Ishikawa (cell line): ENCODE data around the gene SLC24A3.

Experiments
- CEBPB ChIP-seq: IDR thresholded peaks from 2 replicates; pipeline ENCODE4 v1.6.1; 2012
- CREB1 ChIP-seq: IDR thresholded peaks from 2 replicates; pipeline ENCODE4 v1.6.1; 2012; ENCODE audit warnings: low read depth
- EGR1 ChIP-seq: IDR thresholded peaks from 2 replicates; pipeline ENCODE4 v1.6.1; 2012
- EP300 ChIP-seq: IDR thresholded peaks from 2 replicates; pipeline ENCODE4 v1.6.1; 2012; ENCODE audit warnings: borderline replicate concordance
- FOXM1 ChIP-seq: IDR thresholded peaks from 2 replicates; pipeline ENCODE4 v1.6.1; 2012; ENCODE audit warnings: low read depth, borderline replicate concordance
- NFIC ChIP-seq: IDR thresholded peaks from 2 replicates; pipeline ENCODE4 v1.6.1; 2012
- RAD21 ChIP-seq: IDR thresholded peaks from 2 replicates; pipeline ENCODE4 v1.6.1; 2012; ENCODE audit warnings: low read depth
- TAF1 ChIP-seq: IDR thresholded peaks from 2 replicates; pipeline ENCODE4 v1.6.1; 2012; ENCODE audit warnings: low read depth, mild to moderate bottlenecking
- TCF12 ChIP-seq: IDR thresholded peaks from 2 replicates; pipeline ENCODE4 v1.6.1; 2012; ENCODE audit warnings: low read depth
- TEAD4 ChIP-seq: IDR thresholded peaks from 2 replicates; pipeline ENCODE4 v1.6.1; 2012
- YY1 ChIP-seq: IDR thresholded peaks from 2 replicates; pipeline ENCODE4 v1.6.1; 2012; ENCODE audit warnings: low read depth
- ZBTB7A ChIP-seq: IDR thresholded peaks from 2 replicates; pipeline ENCODE4 v1.6.1; 2012; ENCODE audit warnings: low read depth
- TF ChIP-seq, protein P1 (sequence below): IDR thresholded peaks from 2 replicates; pipeline ENCODE4 v1.6.1; 2012
- TF ChIP-seq, protein P2 (sequence below): IDR thresholded peaks from 2 replicates; pipeline ENCODE4 v1.6.1; 2012
- TF ChIP-seq, protein P3 (sequence below): IDR thresholded peaks from 2 replicates; pipeline ENCODE4 v1.6.1; 2012; ENCODE audit warnings: low read depth, mild to moderate bottlenecking

Gene SLC24A3

DNA sequence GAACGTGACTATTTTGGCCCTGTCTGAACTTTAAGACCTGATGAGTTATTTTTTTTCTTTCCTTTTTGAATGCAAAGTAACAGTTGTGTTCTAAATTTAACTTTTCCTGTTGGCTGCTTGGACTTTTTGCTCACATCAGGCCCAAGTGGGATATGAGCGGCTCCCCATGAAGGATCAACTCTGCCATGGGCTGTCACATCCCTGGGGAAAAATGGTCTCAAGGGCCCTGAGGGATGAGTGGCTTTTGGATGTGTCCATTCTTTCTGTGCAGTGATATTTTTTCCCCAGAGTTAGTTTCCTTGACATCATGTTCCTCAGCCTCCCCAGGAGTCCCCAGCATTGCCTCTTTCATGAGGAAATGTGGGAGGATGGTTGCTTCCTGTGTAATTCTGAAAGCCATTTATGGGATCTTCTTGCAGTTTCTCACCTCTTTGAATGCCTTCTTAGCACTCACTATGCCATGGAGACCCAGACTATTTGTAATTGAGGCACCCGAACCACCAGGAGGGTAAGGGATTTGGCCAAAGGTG lies 92.5 kb downstream of the SLC24A3 start:
- TF ChIP-seq RAD21 (no peak), YY1 (no peak), ZBTB7A (no peak), TEAD4 (no peak), FOXM1 (no peak), TAF1 (no peak), TCF12 (no peak), CREB1 (no peak), NFIC (no peak), EGR1 (no peak), EP300 (no peak)
- TF ChIP-seq, protein P1, sequence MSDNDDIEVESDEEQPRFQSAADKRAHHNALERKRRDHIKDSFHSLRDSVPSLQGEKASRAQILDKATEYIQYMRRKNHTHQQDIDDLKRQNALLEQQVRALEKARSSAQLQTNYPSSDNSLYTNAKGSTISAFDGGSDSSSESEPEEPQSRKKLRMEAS: no peak
- TF ChIP-seq, protein P2, sequence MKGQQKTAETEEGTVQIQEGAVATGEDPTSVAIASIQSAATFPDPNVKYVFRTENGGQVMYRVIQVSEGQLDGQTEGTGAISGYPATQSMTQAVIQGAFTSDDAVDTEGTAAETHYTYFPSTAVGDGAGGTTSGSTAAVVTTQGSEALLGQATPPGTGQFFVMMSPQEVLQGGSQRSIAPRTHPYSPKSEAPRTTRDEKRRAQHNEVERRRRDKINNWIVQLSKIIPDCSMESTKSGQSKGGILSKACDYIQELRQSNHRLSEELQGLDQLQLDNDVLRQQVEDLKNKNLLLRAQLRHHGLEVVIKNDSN: no peak

DNA sequence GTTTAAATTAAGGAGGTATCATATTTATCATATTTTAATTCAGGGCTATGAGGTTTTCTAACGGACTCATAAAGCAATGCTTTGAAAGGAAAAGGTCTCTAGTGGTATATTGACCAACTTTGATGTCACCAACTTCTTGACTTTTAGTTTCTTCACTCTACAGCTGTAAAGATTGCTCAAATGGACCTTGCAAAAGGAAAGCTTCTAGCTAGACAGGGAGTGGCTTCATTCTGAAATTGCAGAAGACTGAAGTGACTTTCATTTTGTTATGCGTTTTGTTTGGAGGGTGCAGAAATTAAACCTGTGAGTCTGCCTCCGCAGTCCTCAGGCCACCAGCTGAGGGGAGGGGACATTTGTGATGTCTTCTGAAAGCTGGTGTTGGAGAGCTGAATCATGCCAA lies 95.7 kb downstream of the SLC24A3 start:
- TF ChIP-seq FOXM1: no peak
- no peak for TF ChIP-seq TEAD4
- no peak for TF ChIP-seq CEBPB
- no peak for TF ChIP-seq EP300
- TF ChIP-seq ZBTB7A: no peak
- no peak for TF ChIP-seq YY1
- TF ChIP-seq, protein P2: no peak
- no peak for TF ChIP-seq CREB1
- no peak for TF ChIP-seq EGR1

DNA sequence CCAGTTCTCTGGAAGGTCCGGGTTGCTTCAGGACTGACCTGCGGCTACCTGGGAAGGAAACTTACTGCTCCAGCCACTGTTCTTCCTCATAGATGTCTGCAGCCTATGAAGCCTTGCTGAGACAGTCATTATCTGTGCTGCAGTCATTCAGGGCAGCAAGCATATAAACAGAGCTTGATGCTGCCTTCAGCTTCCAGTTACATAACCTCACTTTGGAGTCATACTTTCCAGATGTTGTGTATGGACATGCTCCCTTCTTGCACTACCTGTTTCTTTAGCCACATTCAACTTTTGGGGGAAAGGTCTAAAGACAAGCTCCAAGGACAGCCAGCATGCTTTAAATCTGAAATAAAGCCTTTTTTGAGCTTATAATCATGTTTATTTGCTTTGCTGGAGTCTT lies 98.1 kb downstream of the SLC24A3 start:
- TF ChIP-seq, protein P2: no peak
- no peak for TF ChIP-seq EP300
- TF ChIP-seq TAF1: no peak
- TF ChIP-seq FOXM1: no peak
- no peak for TF ChIP-seq CEBPB
- no peak for TF ChIP-seq YY1
- TF ChIP-seq CREB1: no peak
- TF ChIP-seq RAD21: no peak
- TF ChIP-seq, protein P1: no peak
- no peak for TF ChIP-seq ZBTB7A
- TF ChIP-seq, protein P3, sequence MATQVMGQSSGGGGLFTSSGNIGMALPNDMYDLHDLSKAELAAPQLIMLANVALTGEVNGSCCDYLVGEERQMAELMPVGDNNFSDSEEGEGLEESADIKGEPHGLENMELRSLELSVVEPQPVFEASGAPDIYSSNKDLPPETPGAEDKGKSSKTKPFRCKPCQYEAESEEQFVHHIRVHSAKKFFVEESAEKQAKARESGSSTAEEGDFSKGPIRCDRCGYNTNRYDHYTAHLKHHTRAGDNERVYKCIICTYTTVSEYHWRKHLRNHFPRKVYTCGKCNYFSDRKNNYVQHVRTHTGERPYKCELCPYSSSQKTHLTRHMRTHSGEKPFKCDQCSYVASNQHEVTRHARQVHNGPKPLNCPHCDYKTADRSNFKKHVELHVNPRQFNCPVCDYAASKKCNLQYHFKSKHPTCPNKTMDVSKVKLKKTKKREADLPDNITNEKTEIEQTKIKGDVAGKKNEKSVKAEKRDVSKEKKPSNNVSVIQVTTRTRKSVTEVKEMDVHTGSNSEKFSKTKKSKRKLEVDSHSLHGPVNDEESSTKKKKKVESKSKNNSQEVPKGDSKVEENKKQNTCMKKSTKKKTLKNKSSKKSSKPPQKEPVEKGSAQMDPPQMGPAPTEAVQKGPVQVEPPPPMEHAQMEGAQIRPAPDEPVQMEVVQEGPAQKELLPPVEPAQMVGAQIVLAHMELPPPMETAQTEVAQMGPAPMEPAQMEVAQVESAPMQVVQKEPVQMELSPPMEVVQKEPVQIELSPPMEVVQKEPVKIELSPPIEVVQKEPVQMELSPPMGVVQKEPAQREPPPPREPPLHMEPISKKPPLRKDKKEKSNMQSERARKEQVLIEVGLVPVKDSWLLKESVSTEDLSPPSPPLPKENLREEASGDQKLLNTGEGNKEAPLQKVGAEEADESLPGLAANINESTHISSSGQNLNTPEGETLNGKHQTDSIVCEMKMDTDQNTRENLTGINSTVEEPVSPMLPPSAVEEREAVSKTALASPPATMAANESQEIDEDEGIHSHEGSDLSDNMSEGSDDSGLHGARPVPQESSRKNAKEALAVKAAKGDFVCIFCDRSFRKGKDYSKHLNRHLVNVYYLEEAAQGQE: no peak
- TF ChIP-seq TCF12: no peak
- no peak for TF ChIP-seq TEAD4
- TF ChIP-seq NFIC: no peak
- TF ChIP-seq EGR1: no peak

DNA sequence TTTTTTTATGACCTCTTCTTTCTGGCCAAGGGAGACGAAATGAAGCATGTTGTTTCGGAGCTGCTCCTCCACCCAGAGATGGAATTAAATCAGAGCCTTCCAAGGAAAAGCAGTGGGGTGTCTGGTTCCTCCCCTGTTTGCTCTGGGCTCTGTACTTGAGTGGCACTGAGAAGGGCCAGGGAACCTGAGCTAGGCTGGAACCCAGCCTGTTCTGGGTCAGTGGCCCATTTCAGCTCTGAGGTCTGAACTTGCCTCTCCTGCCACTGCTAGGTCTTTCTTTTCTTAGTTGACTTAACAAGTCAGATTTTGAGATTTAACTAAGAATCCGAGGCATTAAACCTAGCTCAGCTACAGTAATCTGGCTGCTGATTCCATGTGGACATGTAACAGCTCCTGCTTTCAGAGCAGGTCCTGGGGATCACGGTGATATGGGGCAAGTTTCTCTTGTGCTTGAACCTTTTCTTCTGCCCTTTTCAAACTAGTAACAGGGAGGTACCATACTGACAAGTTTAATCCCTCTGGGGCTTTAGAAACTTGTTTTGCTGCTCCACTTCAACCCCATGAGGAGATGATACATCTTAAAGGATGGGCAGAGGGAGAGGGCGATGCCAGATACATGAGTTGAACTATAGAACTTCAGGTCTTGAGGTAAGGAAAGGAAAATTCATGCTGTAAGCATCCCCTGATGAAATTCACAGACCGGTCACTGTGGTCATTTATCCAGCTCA lies 101.1 kb downstream of the SLC24A3 start:
- no peak for TF ChIP-seq CEBPB
- TF ChIP-seq TCF12: no peak
- no peak for TF ChIP-seq FOXM1
- TF ChIP-seq, protein P2: no peak
- TF ChIP-seq, protein P1: no peak
- no peak for TF ChIP-seq YY1
- no peak for TF ChIP-seq TAF1
- TF ChIP-seq RAD21: no peak

DNA sequence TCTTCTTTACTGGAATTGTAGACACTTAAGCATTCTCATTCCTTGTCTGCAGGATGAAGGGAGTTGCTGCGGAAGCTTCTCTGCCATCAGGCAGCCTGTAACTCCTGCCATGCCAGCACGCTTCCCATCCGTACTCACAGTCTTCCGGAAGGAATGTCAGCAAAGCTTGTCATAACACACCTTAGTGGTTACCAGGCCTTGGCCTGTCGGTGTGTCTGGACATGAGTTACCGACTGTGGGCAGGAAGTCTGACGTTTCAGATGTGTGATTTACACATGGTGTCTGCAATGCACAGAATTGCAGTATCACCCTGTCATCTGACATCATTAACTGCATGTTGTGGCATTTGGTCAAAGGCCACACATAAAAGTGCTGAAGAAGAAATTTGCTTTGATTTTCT lies 102.2 kb downstream of the SLC24A3 start:
- TF ChIP-seq, protein P2: no peak
- TF ChIP-seq TEAD4 (no peak), EGR1 (no peak), ZBTB7A (no peak), FOXM1 (no peak), NFIC (no peak), TCF12 (no peak), YY1 (no peak), CEBPB (no peak), EP300 (no peak), CREB1 (no peak), TAF1 (no peak), RAD21 (no peak)
- TF ChIP-seq, protein P3: no peak
- TF ChIP-seq, protein P1: no peak
